IMR-90 (cell line): Measurements from ENCODE around the gene OR2J1. TPM values are rescaled to one million over a fixed set of nuclear protein-coding genes. Genes with fewer than 3 reads are reported as not detected.

Experiments used
- ATAC-seq: fragments of 200-7000 bp; cut with Tn5 transposase; 2 replicates; pipeline ENCODE4 v1.9.1; 2020; ENCODE audit warnings: low read depth, mild to moderate bottlenecking, moderate library complexity
- BruUV-seq: library from RNA; stranded (reverse); fragments of 400-500 nt; replicated peaks from 2 replicates; lab custom pipeline; 2021; lab: Mats Ljungman, UMichigan
- CTCF ChIA-PET: fragments of 300-600 bp; formaldehyde crosslinking; extraction: SDS; loops from one replicate; lab custom pipeline; 2021; ENCODE audit warnings: antibody characterized with exemption; lab: Yijun Ruan, JAX
- POLR2A ChIA-PET: fragments of 300-600 bp; sonication (Branson Sonifier 250); formaldehyde crosslinking; loops from one replicate; lab custom pipeline; 2022; ENCODE audit warnings: antibody characterized with exemption; ENCODE audit not compliant: unreplicated experiment; lab: Charles Lee
- DNase-seq: peaks from one replicate; pipeline ENCODE4 v3.0.0; 2013
- H2AFZ ChIP-seq: replicated peaks from 2 replicates; pipeline ENCODE3; 2013; ENCODE audit warnings: low read length, mild to moderate bottlenecking; ENCODE audit not compliant: poor library complexity
- H2AK5ac ChIP-seq: 2 replicates; pipeline ENCODE4 v1.6.1; 2013; ENCODE audit warnings: low read depth, low read length, inconsistent platforms
- H2AK9ac ChIP-seq: replicated peaks from 2 replicates; pipeline ENCODE3; 2013; ENCODE audit warnings: mild to moderate bottlenecking, low read depth, low read length, moderate library complexity; ENCODE audit not compliant: poor library complexity
- H2BK120ac ChIP-seq: 2 replicates; pipeline ENCODE4 v1.6.1; 2013; ENCODE audit warnings: low read depth, low read length, inconsistent platforms
- H2BK15ac ChIP-seq: 3 replicates; pipeline ENCODE4 v1.6.1; 2013; ENCODE audit warnings: low read depth, low read length, inconsistent platforms
- H2BK20ac ChIP-seq: 2 replicates; pipeline ENCODE4 v1.6.1; 2013; ENCODE audit warnings: low read depth, mild to moderate bottlenecking, inconsistent platforms, low read length, moderate library complexity
- H2BK5ac ChIP-seq: 2 replicates; pipeline ENCODE4 v1.6.1; 2013; ENCODE audit warnings: mild to moderate bottlenecking, low read depth, low read length, inconsistent platforms; ENCODE audit not compliant: poor library complexity, severe bottlenecking
- H3K14ac ChIP-seq: replicated peaks from 2 replicates; pipeline ENCODE4 v1.6.1; 2013; ENCODE audit warnings: low read depth, low read length, inconsistent platforms
- H3K18ac ChIP-seq: 2 replicates; pipeline ENCODE4 v1.6.1; 2013; ENCODE audit warnings: low read depth, low read length, control low read depth
- H3K23ac ChIP-seq: 2 replicates; pipeline ENCODE4 v1.6.1; 2013; ENCODE audit warnings: low read depth, low read length, inconsistent platforms
- H3K27ac ChIP-seq: 2 replicates; pipeline ENCODE4 v1.5.1; 2013; ENCODE audit warnings: mild to moderate bottlenecking, control low read depth, low read length; ENCODE audit not compliant: insufficient read depth
- H3K27me3 ChIP-seq: 2 replicates; pipeline ENCODE4 v1.6.1; 2013; ENCODE audit warnings: low read length; ENCODE audit not compliant: control insufficient read depth, insufficient read depth
- H3K36me3 ChIP-seq: 2 replicates; pipeline ENCODE4 v1.6.1; 2013; ENCODE audit warnings: low read length, mixed read lengths; ENCODE audit not compliant: control insufficient read depth, insufficient read depth
- H3K4ac ChIP-seq: 2 replicates; pipeline ENCODE4 v1.6.1; 2013; ENCODE audit warnings: low read depth, low read length, inconsistent platforms
- H3K4me1 ChIP-seq: 2 replicates; pipeline ENCODE4 v1.6.1; 2013; ENCODE audit warnings: low read length, mixed read lengths; ENCODE audit not compliant: control insufficient read depth, insufficient read depth
- H3K4me2 ChIP-seq: 2 replicates; pipeline ENCODE4 v1.6.1; 2013; ENCODE audit warnings: low read depth, mild to moderate bottlenecking, control low read depth, low read length, moderate library complexity
- H3K4me3 ChIP-seq: 2 replicates; pipeline ENCODE4 v1.5.1; 2013; ENCODE audit warnings: low read depth, mild to moderate bottlenecking, control low read depth, low read length, moderate library complexity; ENCODE audit not compliant: insufficient read depth
- H3K56ac ChIP-seq: 2 replicates; pipeline ENCODE4 v1.6.1; 2013; ENCODE audit warnings: low read length, inconsistent platforms; ENCODE audit not compliant: insufficient read depth; ENCODE audit errors: extremely low read depth
- H3K79me1 ChIP-seq, 2 experiments: 2 replicates each; pipeline ENCODE4 v1.6.1; 2013; ENCODE audit warnings: low read length in 2 of 2, inconsistent platforms in 1 of 2, low read depth in 1 of 2
- H3K9ac ChIP-seq: 2 replicates; pipeline ENCODE4 v1.6.1; 2013; ENCODE audit warnings: low read depth, low read length, control low read depth
- H3K9me1 ChIP-seq: 2 replicates; pipeline ENCODE4 v1.6.1; 2013; ENCODE audit warnings: low read length, inconsistent platforms; ENCODE audit not compliant: insufficient read depth
- H3K9me3 ChIP-seq: 2 replicates; pipeline ENCODE4 v1.6.1; 2013; ENCODE audit warnings: low read length; ENCODE audit not compliant: control insufficient read depth, insufficient read depth
- H4K20me1 ChIP-seq: 2 replicates; pipeline ENCODE4 v1.6.1; 2013; ENCODE audit warnings: low read length, inconsistent platforms; ENCODE audit not compliant: insufficient read depth
- H4K5ac ChIP-seq: 2 replicates; pipeline ENCODE4 v1.6.1; 2013; ENCODE audit warnings: mild to moderate bottlenecking, low read depth, low read length, control low read depth
- H4K8ac ChIP-seq, 2 experiments: 2 replicates each; pipeline ENCODE4 v1.6.1; 2013; ENCODE audit warnings: low read depth in 2 of 2, low read length in 2 of 2, control low read depth in 1 of 2, inconsistent platforms in 1 of 2
- H4K91ac ChIP-seq: 2 replicates; pipeline ENCODE4 v1.6.1; 2013; ENCODE audit warnings: low read depth, low read length, inconsistent platforms; ENCODE audit not compliant: insufficient read depth
- BHLHE40 ChIP-seq: fragments of 150-350 bp; IDR thresholded peaks from 2 replicates; pipeline ENCODE4 v1.6.1; 2016; ENCODE audit warnings: mild to moderate bottlenecking, low read depth, low read length
- CEBPB ChIP-seq: IDR thresholded peaks from 2 replicates; pipeline ENCODE4 v1.6.1; 2012; ENCODE audit warnings: low read depth, low read length, improper control_type of control experiment
- CHD1 ChIP-seq: IDR thresholded peaks from 2 replicates; pipeline ENCODE4 v1.6.1; 2012; ENCODE audit warnings: low read depth, low read length, improper control_type of control experiment
- ELK1 ChIP-seq: fragments of 150-350 bp; IDR thresholded peaks from 2 replicates; pipeline ENCODE4 v1.6.1; 2016; ENCODE audit warnings: low read depth, mild to moderate bottlenecking, low read length, moderate library complexity, borderline replicate concordance
- FOS ChIP-seq: fragments of 150-350 bp; IDR thresholded peaks from 2 replicates; pipeline ENCODE4 v1.6.1; 2016; ENCODE audit warnings: low read depth, low read length
- MAFK ChIP-seq: IDR thresholded peaks from 2 replicates; pipeline ENCODE4 v1.6.1; 2012; ENCODE audit warnings: low read depth, low read length, improper control_type of control experiment
- MAZ ChIP-seq: IDR thresholded peaks from 2 replicates; pipeline ENCODE4 v1.6.1; 2012; ENCODE audit warnings: low read depth, mild to moderate bottlenecking, low read length, improper control_type of control experiment, moderate library complexity, borderline replicate concordance
- MXI1 ChIP-seq: IDR thresholded peaks from 2 replicates; pipeline ENCODE4 v1.6.1; 2012; ENCODE audit warnings: low read depth, mild to moderate bottlenecking, low read length, moderate library complexity, borderline replicate concordance
- NFE2L2 ChIP-seq: fragments of 150-350 bp; IDR thresholded peaks from 2 replicates; pipeline ENCODE4 v1.6.1; 2016; ENCODE audit warnings: low read depth, mild to moderate bottlenecking, low read length
- POLR2A ChIP-seq: IDR thresholded peaks from 2 replicates; pipeline ENCODE4 v1.6.1; 2012; ENCODE audit warnings: mild to moderate bottlenecking, low read depth, low read length
- RAD21 ChIP-seq: IDR thresholded peaks from 2 replicates; pipeline ENCODE4 v1.6.1; 2012; ENCODE audit warnings: low read length, improper control_type of control experiment
- RCOR1 ChIP-seq: IDR thresholded peaks from 2 replicates; pipeline ENCODE4 v1.6.1; 2012; ENCODE audit warnings: mild to moderate bottlenecking, low read length, improper control_type of control experiment; ENCODE audit not compliant: insufficient replicate concordance
- RFX5 ChIP-seq: IDR thresholded peaks from 2 replicates; pipeline ENCODE4 v1.8.0; 2012; ENCODE audit warnings: low read depth, mild to moderate bottlenecking, low read length, moderate library complexity
- SMC3 ChIP-seq: fragments of 150-350 bp; IDR thresholded peaks from 2 replicates; pipeline ENCODE4 v1.6.1; 2016; ENCODE audit warnings: low read depth, mild to moderate bottlenecking, antibody characterized with exemption, low read length, moderate library complexity
- USF2 ChIP-seq: fragments of 150-350 bp; IDR thresholded peaks from 2 replicates; pipeline ENCODE4 v1.6.1; 2017; ENCODE audit warnings: mild to moderate bottlenecking, antibody characterized with exemption, low read length, low read depth
- dilution Hi-C: fragments of 300-500 bp; cut with HindIII; formaldehyde crosslinking; loops from one replicate; pipeline ENCODE4 v1.14.3; 2018; ENCODE audit warnings: low sequenced_read_pairs; ENCODE audit not compliant: unreplicated experiment
- in situ Hi-C: fragments of 300-500 bp; cut with MboI; formaldehyde crosslinking; loops from 3 replicates; pipeline ENCODE4 v1.14.3; 2019; ENCODE audit warnings: low sequenced_read_pairs, inconsistent platforms, mixed read lengths
- intact Hi-C: fragments of 100-400 bp; cut with micrococcal nuclease; formaldehyde crosslinking; loops from 2 replicates; pipeline ENCODE4 v1.10.0; 2022
- polyA plus RNA-seq, 3 experiments: library from polyadenylated mRNA; depleted of rRNA; stranded (reverse); fragments of >200 nt; gene quantifications; 2 replicates each; pipeline ENCODE4 v1.2.3, GENCODE V29; 2012; ENCODE audit warnings: low replicate concordance in 1 of 3
- total RNA-seq: library from RNA; depleted of rRNA; stranded (reverse); fragments of >200 nt; gene quantifications from 2 replicates; pipeline ENCODE4 v1.2.3, GENCODE V29; 2012
- TF ChIP-seq, protein P1 (sequence below): conservative IDR thresholded peaks from 2 replicates; pipeline ENCODE4 v1.5.1; 2012; ENCODE audit warnings: mild to moderate bottlenecking, low read depth, low read length, improper control_type of control experiment

OR2J1 gene
- total and polyA plus RNA-seq, 2 of the 4 experiments (the other 2 are of a cell fraction), result not detected

- no peak for TF ChIP-seq CEBPB
- TF ChIP-seq USF2, result no peak
- TF ChIP-seq RAD21, result no peak
- TF ChIP-seq CHD1, result no peak
- TF ChIP-seq POLR2A, result no peak
- TF ChIP-seq RCOR1, result no peak
- no peak for TF ChIP-seq SMC3
- no peak for TF ChIP-seq MXI1
- no peak for TF ChIP-seq RFX5
- TF ChIP-seq ELK1, result no peak
- no peak for TF ChIP-seq FOS
- TF ChIP-seq BHLHE40, result no peak
- TF ChIP-seq, protein P1, sequence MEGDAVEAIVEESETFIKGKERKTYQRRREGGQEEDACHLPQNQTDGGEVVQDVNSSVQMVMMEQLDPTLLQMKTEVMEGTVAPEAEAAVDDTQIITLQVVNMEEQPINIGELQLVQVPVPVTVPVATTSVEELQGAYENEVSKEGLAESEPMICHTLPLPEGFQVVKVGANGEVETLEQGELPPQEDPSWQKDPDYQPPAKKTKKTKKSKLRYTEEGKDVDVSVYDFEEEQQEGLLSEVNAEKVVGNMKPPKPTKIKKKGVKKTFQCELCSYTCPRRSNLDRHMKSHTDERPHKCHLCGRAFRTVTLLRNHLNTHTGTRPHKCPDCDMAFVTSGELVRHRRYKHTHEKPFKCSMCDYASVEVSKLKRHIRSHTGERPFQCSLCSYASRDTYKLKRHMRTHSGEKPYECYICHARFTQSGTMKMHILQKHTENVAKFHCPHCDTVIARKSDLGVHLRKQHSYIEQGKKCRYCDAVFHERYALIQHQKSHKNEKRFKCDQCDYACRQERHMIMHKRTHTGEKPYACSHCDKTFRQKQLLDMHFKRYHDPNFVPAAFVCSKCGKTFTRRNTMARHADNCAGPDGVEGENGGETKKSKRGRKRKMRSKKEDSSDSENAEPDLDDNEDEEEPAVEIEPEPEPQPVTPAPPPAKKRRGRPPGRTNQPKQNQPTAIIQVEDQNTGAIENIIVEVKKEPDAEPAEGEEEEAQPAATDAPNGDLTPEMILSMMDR, result no peak
- TF ChIP-seq MAZ, result no peak
- no peak for TF ChIP-seq MAFK
- TF ChIP-seq NFE2L2, result no peak
- no TSS peak for BruUV-seq
- no peaks in the 10 kb centered on the region for H3K27me3 ChIP-seq
- ChIA-PET CTCF (no interaction called here), POLR2A (no interaction called here)
- no peaks in the 10 kb centered on the region for H3K79me1 ChIP-seq
- intact Hi-C loops, result no loop called here
- H2BK15ac ChIP-seq, result no peak overlapping the region
- no peak overlapping the region for H3K4ac ChIP-seq
- no peak overlapping the region for H2AK5ac ChIP-seq
- ATAC-seq (no peak), DNase-seq (no peak)
- H4K8ac ChIP-seq, result no peak overlapping the region
- H2AFZ ChIP-seq, result no peak overlapping the region
- no peak overlapping the region for H3K4me3 ChIP-seq
- no peaks in the 10 kb centered on the region for H3K9me1 ChIP-seq
- H3K9ac ChIP-seq, result no peak overlapping the region
- H3K36me3 ChIP-seq, result no peaks in the 10 kb centered on the region
- dilution Hi-C loops, result no loop called here
- H3K18ac ChIP-seq, result no peak overlapping the region
- no peak overlapping the region for H2BK120ac ChIP-seq
- H4K91ac ChIP-seq, result no peak overlapping the region
- H3K14ac ChIP-seq, result no peak overlapping the region
- no peak overlapping the region for H2BK5ac ChIP-seq
- H3K23ac ChIP-seq, result no peak overlapping the region
- in situ Hi-C loops, result no loop called here
- H4K20me1 ChIP-seq, result no peaks in the 10 kb centered on the region
- H3K4me1 ChIP-seq, result no peaks in the 10 kb centered on the region
- no peak overlapping the region for H3K27ac ChIP-seq
- no peak overlapping the region for H4K5ac ChIP-seq
- H3K56ac ChIP-seq, result no peak overlapping the region
- H2AK9ac ChIP-seq, result no peak overlapping the region
- peaks cover 5% of the 10 kb centered on the region for H3K9me3 ChIP-seq
- H3K4me2 ChIP-seq, result no peak overlapping the region
- no peak overlapping the region for H2BK20ac ChIP-seq
These were observed 18.0 kb upstream of the OR2J1 start for GRCh38 chr6:29081312-29081711.
